GM18907 (cell line): ENCODE data around the gene LRP2.

Experiments used
- ATAC-seq: cut with Tn5 transposase; IDR thresholded peaks from one replicate; pipeline ENCODE4 v1.9.1; 2021; ENCODE audit warnings: mild to moderate bottlenecking, moderate library complexity; ENCODE audit not compliant: unreplicated experiment

The LRP2 gene

GRCh38 chr2:169247211-169247610 is 115.1 kb downstream of the LRP2 start:
- no peak for ATAC-seq

- no peak for ATAC-seq
These were observed 121.9 kb downstream of the LRP2 start for GRCh38 chr2:169240405-169240804.

GRCh38 chr2:169237939-169238338 is 124.4 kb downstream of the LRP2 start:
- no peak for ATAC-seq

GRCh38 chr2:169237286-169237685 is 125.0 kb downstream of the LRP2 start:
- no peak for ATAC-seq

- no peak for ATAC-seq
These were observed 129.7 kb downstream of the LRP2 start for GRCh38 chr2:169232551-169233154.

GRCh38 chr2:169230204-169230603 is 132.1 kb downstream of the LRP2 start:
- ATAC-seq, result no peak

GRCh38 chr2:169229590-169229989 is 132.7 kb downstream of the LRP2 start:
- ATAC-seq, result no peak

- ATAC-seq, result no peak
These were observed 136.4 kb downstream of the LRP2 start for GRCh38 chr2:169225906-169226305.

- ATAC-seq, result no peak
These were observed 137.0 kb downstream of the LRP2 start for GRCh38 chr2:169225233-169225750.

- peak; percentile 61 for ATAC-seq
These were observed 139.7 kb downstream of the LRP2 start for GRCh38 chr2:169222665-169223064.

- no peak for ATAC-seq
These were observed 140.5 kb downstream of the LRP2 start for GRCh38 chr2:169221745-169222369.

- ATAC-seq, result no peak
These were observed 151.4 kb downstream of the LRP2 start for GRCh38 chr2:169210917-169211316.

- no peak for ATAC-seq
These were observed 154.3 kb downstream of the LRP2 start for GRCh38 chr2:169208026-169208425.

- no peak for ATAC-seq
These were observed 157.2 kb downstream of the LRP2 start for GRCh38 chr2:169205176-169205575.

GRCh38 chr2:169203952-169204351 is 158.4 kb downstream of the LRP2 start:
- ATAC-seq, result no peak

- ATAC-seq, result no peak
These were observed 161.6 kb downstream of the LRP2 start for GRCh38 chr2:169200756-169201155.

GRCh38 chr2:169193618-169194017 is 168.7 kb downstream of the LRP2 start:
- no peak for ATAC-seq

- no peak for ATAC-seq
These were observed 172.0 kb downstream of the LRP2 start for GRCh38 chr2:169190197-169190775.

- no peak for ATAC-seq
These were observed 173.2 kb downstream of the LRP2 start for GRCh38 chr2:169189132-169189531.

GRCh38 chr2:169185711-169186110 is 176.6 kb downstream of the LRP2 start:
- no peak for ATAC-seq

- no peak for ATAC-seq
These were observed 178.3 kb downstream of the LRP2 start for GRCh38 chr2:169184074-169184473.

GRCh38 chr2:169182573-169182972 is 179.8 kb downstream of the LRP2 start:
- ATAC-seq, result no peak
